Ovary (tissue), 3 donors: ENCODE measurements around the gene ESPN.

Experiments
- CTCF ChIP-seq, 3 donors: fragments of 450-650 bp in 2 of 3; fragments of 200-600 bp in 1 of 3; IDR thresholded peaks; one replicate each; pipeline versions ENCODE4 v1.5.1 to v1.8.0; 2016 to 2022; ENCODE audit warnings: antibody characterized with exemption in 3 of 3, mild to moderate bottlenecking in 1 of 3
- EP300 ChIP-seq: sonication (generic); formaldehyde crosslinking; IDR thresholded peaks from one replicate; pipeline ENCODE4 v1.6.1; 2017; ENCODE audit warnings: antibody characterized with exemption
- POLR2A ChIP-seq: fragments of 450-650 bp; IDR thresholded peaks from one replicate; pipeline ENCODE4 v1.6.1; 2017; ENCODE audit warnings: antibody characterized with exemption, mild to moderate bottlenecking, moderate library complexity
- donor health status: DM: no; HTN: no; CAD: no.

- TF ChIP-seq CTCF (IDR thresholded peaks at IDR 0.05) (no peak), POLR2A (no peak), EP300 (no peak)
Measured at GRCh38 chr1:6483017-6483760, 58.6 kb downstream of the ESPN start.
